Measurements from ENCODE around the gene CEP68.
"Not testable (repeated sequence)": the region's sequence is repeated elsewhere in the genome, so short reads cannot be mapped to it uniquely, and the experiment has no call there.

CEP68 gene

DNA sequence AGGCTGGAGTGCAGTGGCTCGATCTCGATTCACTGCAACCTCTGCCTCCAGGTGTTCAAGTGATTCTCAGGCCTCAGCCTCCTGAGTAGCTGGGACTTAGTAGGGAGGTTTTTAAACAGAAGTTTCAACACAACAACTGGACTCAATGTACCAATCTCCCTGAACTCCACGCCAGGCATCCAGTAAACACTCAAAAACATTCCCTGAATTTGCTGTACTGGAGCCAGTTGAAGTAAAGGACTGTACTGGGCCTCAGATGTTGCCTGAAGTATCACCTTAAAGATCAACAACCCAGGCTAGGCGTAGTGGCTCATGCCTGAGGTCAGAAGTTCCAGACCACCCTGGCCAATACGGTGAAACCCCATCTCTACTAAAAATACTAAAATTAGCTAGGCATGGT, 51.3 kb downstream of the CEP68 start:
- H3K9me3 ChIP-seq (ENCODE audit: control insufficient read depth, low read length): no peaks in the 10 kb centered on the region

DNA sequence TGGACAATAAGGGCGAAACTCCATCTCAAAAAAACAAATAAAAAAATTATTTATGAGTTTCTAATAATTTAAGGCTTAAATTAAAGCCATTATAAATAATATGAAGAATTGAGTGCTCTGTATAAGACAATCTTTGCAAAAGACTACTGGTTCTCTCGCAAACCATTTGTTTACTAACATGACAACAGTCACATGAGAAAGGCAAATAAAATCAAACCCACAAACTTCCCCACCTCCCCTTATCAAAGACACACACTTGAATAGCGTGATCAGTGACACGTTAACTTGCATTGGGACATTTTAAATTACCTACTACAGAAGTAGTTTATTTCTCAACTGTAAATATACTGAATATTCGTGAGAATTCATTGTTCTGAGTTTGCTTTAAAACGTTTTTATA, 52.6 kb downstream of the CEP68 start:
- H3K27ac ChIP-seq (ENCODE audit: insufficient read depth, low read length, poor library complexity, severe bottlenecking): no peak overlapping the region
- H3K36me3 ChIP-seq (ENCODE audit: control insufficient read depth, insufficient read depth, low read length): peaks cover 9% of the 10 kb centered on the region
- peaks cover under 1% of the 10 kb centered on the region for H3K4me1 ChIP-seq (ENCODE audit: control insufficient read depth, insufficient read depth, low read length, poor library complexity, severe bottlenecking)
- DNase-seq: no peak
- H3K9me3 ChIP-seq (ENCODE audit: control insufficient read depth, low read length): no peaks in the 10 kb centered on the region
- no peak overlapping the region for H3K4me3 ChIP-seq (ENCODE audit: insufficient read depth, low read depth, low read length, poor library complexity, severe bottlenecking)
- H3K27me3 ChIP-seq (replicated peaks; ENCODE audit: control insufficient read depth, insufficient read depth, low read length, poor library complexity, severe bottlenecking): no peaks in the 10 kb centered on the region

More for the DNA sequence above, 51.3 kb downstream of the CEP68 start:
- DNase-seq: no peak
- H3K27ac ChIP-seq (ENCODE audit: insufficient read depth, low read length, poor library complexity, severe bottlenecking): no peak overlapping the region
- H3K4me1 ChIP-seq (ENCODE audit: control insufficient read depth, insufficient read depth, low read length, poor library complexity, severe bottlenecking): no peaks in the 10 kb centered on the region
- H3K27me3 ChIP-seq (replicated peaks; ENCODE audit: control insufficient read depth, insufficient read depth, low read length, poor library complexity, severe bottlenecking): no peaks in the 10 kb centered on the region
- H3K4me3 ChIP-seq (ENCODE audit: insufficient read depth, low read depth, low read length, poor library complexity, severe bottlenecking): no peak overlapping the region
- peaks cover 10% of the 10 kb centered on the region for H3K36me3 ChIP-seq (ENCODE audit: control insufficient read depth, insufficient read depth, low read length)

- Histone ChIP-seq H3K27ac (ENCODE audit: insufficient read depth, low read length, poor library complexity, severe bottlenecking) (no peak overlapping the region), H3K36me3 (ENCODE audit: control insufficient read depth, insufficient read depth, low read length) (peaks cover 3% of the 10 kb centered on the region), H3K9me3 (ENCODE audit: control insufficient read depth, low read length) (no peaks in the 10 kb centered on the region), H3K4me1 (ENCODE audit: control insufficient read depth, insufficient read depth, low read length, poor library complexity, severe bottlenecking) (peaks cover 4% of the 10 kb centered on the region), H3K27me3 (replicated peaks; ENCODE audit: control insufficient read depth, insufficient read depth, low read length, poor library complexity, severe bottlenecking) (no peaks in the 10 kb centered on the region), H3K4me3 (ENCODE audit: insufficient read depth, low read depth, low read length, poor library complexity, severe bottlenecking) (no peak overlapping the region)
- DNase-seq: no peak
These were observed 56.4 kb downstream of the CEP68 start for GRCh38 chr2:65112633-65113032.

DNA sequence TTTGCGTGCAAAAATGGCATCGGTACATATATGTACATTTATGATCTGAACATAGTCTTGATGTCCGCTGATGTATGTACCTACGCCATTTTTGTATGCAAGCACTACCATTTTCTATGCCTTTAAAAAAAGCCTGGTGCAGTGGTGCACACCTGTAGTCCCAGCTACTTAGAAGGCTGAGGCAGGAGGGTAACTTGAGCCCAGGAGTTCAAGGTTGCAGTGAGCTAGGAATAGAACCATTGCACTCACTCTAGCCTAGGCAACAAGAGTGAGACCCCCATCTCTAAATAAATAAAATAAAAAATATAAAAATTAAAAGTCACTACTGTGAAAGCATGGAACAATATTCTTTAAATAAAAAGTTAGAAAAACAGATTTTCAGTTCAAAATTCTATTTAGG, 57.0 kb downstream of the CEP68 start:
- H3K4me1 ChIP-seq (ENCODE audit: control insufficient read depth, insufficient read depth, low read length, poor library complexity, severe bottlenecking): peaks cover 4% of the 10 kb centered on the region
- H3K27ac ChIP-seq (ENCODE audit: insufficient read depth, low read length, poor library complexity, severe bottlenecking): no peak overlapping the region
- H3K4me3 ChIP-seq (ENCODE audit: insufficient read depth, low read depth, low read length, poor library complexity, severe bottlenecking): no peak overlapping the region
- peaks cover 3% of the 10 kb centered on the region for H3K36me3 ChIP-seq (ENCODE audit: control insufficient read depth, insufficient read depth, low read length)
- no peaks in the 10 kb centered on the region for H3K27me3 ChIP-seq (replicated peaks; ENCODE audit: control insufficient read depth, insufficient read depth, low read length, poor library complexity, severe bottlenecking)
- DNase-seq: no peak
- H3K9me3 ChIP-seq (ENCODE audit: control insufficient read depth, low read length): no peaks in the 10 kb centered on the region

- Histone ChIP-seq H3K4me1 (ENCODE audit: control insufficient read depth, insufficient read depth, low read length, poor library complexity, severe bottlenecking) (peaks cover 4% of the 10 kb centered on the region), H3K36me3 (ENCODE audit: control insufficient read depth, insufficient read depth, low read length) (peaks cover 3% of the 10 kb centered on the region), H3K4me3 (ENCODE audit: insufficient read depth, low read depth, low read length, poor library complexity, severe bottlenecking) (no peak overlapping the region), H3K9me3 (ENCODE audit: control insufficient read depth, low read length) (no peaks in the 10 kb centered on the region), H3K27me3 (replicated peaks; ENCODE audit: control insufficient read depth, insufficient read depth, low read length, poor library complexity, severe bottlenecking) (no peaks in the 10 kb centered on the region), H3K27ac (ENCODE audit: insufficient read depth, low read length, poor library complexity, severe bottlenecking) (no peak overlapping the region)
- DNase-seq: no peak
These were observed 57.6 kb downstream of the CEP68 start for GRCh38 chr2:65113816-65114215.

DNA sequence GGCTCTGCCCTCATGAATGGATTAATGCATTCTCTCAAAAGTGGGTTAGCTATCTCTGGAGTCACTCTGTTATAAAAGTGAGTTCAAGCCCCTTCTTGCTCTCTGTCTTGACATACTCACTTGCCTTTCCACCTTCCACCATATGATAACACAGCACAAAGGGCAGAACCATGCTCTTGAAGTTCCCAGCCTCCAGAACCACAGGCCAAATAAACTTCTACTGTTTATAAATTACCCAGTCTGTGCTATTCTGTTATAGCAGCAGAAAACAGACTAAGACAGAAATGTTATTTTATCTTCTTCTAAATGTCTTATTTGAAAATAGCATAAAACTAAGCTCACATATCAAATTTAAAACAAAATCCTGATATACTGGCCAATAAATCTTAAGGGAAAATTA, 58.7 kb downstream of the CEP68 start:
- H3K4me1 ChIP-seq (ENCODE audit: control insufficient read depth, insufficient read depth, low read length, poor library complexity, severe bottlenecking): peaks cover 4% of the 10 kb centered on the region
- no peak for DNase-seq
- H3K9me3 ChIP-seq (ENCODE audit: control insufficient read depth, low read length): no peaks in the 10 kb centered on the region
- H3K36me3 ChIP-seq (ENCODE audit: control insufficient read depth, insufficient read depth, low read length): peaks cover 3% of the 10 kb centered on the region
- H3K4me3 ChIP-seq (ENCODE audit: insufficient read depth, low read depth, low read length, poor library complexity, severe bottlenecking): no peak overlapping the region
- H3K27ac ChIP-seq (ENCODE audit: insufficient read depth, low read length, poor library complexity, severe bottlenecking): no peak overlapping the region
- no peaks in the 10 kb centered on the region for H3K27me3 ChIP-seq (replicated peaks; ENCODE audit: control insufficient read depth, insufficient read depth, low read length, poor library complexity, severe bottlenecking)

DNA sequence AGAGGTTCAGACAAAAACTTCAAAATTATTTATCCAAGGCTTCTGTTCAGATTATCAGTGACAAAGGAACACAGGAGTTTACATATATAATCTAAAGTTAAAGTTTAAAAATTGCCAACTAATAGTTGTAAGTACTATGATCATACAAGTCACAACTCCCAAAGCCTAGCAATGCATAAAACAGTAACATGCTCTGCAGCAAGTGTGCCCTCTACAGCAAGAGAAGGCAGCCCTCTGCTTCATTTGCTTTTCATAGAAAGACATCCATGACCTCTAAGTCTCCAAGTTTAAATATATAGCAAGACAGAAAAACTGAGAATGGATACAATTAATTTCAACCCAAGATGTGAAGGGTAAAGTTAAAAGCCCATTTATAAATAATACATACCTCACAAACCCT, 60.4 kb downstream of the CEP68 start:
- Histone ChIP-seq H3K27ac (ENCODE audit: insufficient read depth, low read length, poor library complexity, severe bottlenecking) (no peak overlapping the region), H3K4me3 (ENCODE audit: insufficient read depth, low read depth, low read length, poor library complexity, severe bottlenecking) (no peak overlapping the region), H3K36me3 (ENCODE audit: control insufficient read depth, insufficient read depth, low read length) (no peaks in the 10 kb centered on the region), H3K9me3 (ENCODE audit: control insufficient read depth, low read length) (no peaks in the 10 kb centered on the region), H3K4me1 (ENCODE audit: control insufficient read depth, insufficient read depth, low read length, poor library complexity, severe bottlenecking) (peaks cover 4% of the 10 kb centered on the region), H3K27me3 (replicated peaks; ENCODE audit: control insufficient read depth, insufficient read depth, low read length, poor library complexity, severe bottlenecking) (no peaks in the 10 kb centered on the region)
- no peak for DNase-seq

- Histone ChIP-seq H3K4me1 (ENCODE audit: control insufficient read depth, insufficient read depth, low read length, poor library complexity, severe bottlenecking) (peaks cover 9% of the 10 kb centered on the region), H3K27me3 (replicated peaks; ENCODE audit: control insufficient read depth, insufficient read depth, low read length, poor library complexity, severe bottlenecking) (no peaks in the 10 kb centered on the region), H3K27ac (ENCODE audit: insufficient read depth, low read length, poor library complexity, severe bottlenecking) (no peak overlapping the region), H3K36me3 (ENCODE audit: control insufficient read depth, insufficient read depth, low read length) (no peaks in the 10 kb centered on the region), H3K9me3 (ENCODE audit: control insufficient read depth, low read length) (no peaks in the 10 kb centered on the region), H3K4me3 (ENCODE audit: insufficient read depth, low read depth, low read length, poor library complexity, severe bottlenecking) (no peak overlapping the region)
- DNase-seq: no peak
These were observed 64.9 kb downstream of the CEP68 start for GRCh38 chr2:65120990-65121693.

DNA sequence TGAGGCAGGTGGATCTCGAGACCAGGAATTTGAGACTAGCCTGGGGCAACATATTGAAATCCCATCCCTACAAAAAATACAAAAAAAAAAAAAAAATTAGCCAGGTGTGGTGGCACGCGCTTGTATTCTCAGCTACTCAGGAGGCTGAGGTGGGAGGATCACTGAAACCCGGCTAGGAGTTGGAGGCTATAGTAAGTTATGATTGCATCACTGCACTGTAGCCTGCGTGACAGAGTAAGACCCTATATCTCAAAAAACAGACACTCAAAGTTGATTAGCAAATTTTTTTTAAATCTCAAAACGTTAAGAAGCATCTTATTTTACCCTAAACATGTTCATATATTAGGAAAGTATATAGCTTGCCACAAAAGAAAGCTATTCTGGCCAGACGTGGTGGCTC, 66.1 kb downstream of the CEP68 start:
- Histone ChIP-seq H3K4me3 (ENCODE audit: insufficient read depth, low read depth, low read length, poor library complexity, severe bottlenecking) (no peak overlapping the region), H3K4me1 (ENCODE audit: control insufficient read depth, insufficient read depth, low read length, poor library complexity, severe bottlenecking) (peaks cover 12% of the 10 kb centered on the region), H3K27me3 (replicated peaks; ENCODE audit: control insufficient read depth, insufficient read depth, low read length, poor library complexity, severe bottlenecking) (no peaks in the 10 kb centered on the region), H3K36me3 (ENCODE audit: control insufficient read depth, insufficient read depth, low read length) (no peaks in the 10 kb centered on the region), H3K27ac (ENCODE audit: insufficient read depth, low read length, poor library complexity, severe bottlenecking) (no peak overlapping the region), H3K9me3 (ENCODE audit: control insufficient read depth, low read length) (no peaks in the 10 kb centered on the region)
- no peak for DNase-seq

GRCh38 chr2:65125457-65125856, 69.2 kb downstream of the CEP68 start:
- peaks cover 26% of the 10 kb centered on the region for H3K4me1 ChIP-seq (ENCODE audit: control insufficient read depth, insufficient read depth, low read length, poor library complexity, severe bottlenecking)
- not testable (repeated sequence) for DNase-seq; H3K9me3 ChIP-seq (ENCODE audit: control insufficient read depth, low read length); H3K36me3 ChIP-seq (ENCODE audit: control insufficient read depth, insufficient read depth, low read length); H3K27ac ChIP-seq (ENCODE audit: insufficient read depth, low read length, poor library complexity, severe bottlenecking); H3K4me3 ChIP-seq (ENCODE audit: insufficient read depth, low read depth, low read length, poor library complexity, severe bottlenecking); H3K27me3 ChIP-seq (replicated peaks; ENCODE audit: control insufficient read depth, insufficient read depth, low read length, poor library complexity, severe bottlenecking)

Measured in effector memory CD4-positive, alpha-beta T cell (primary cell).